HEK293T (cell line): ENCODE results near the gene ALOX15.

Experiments used
- CTCF ChIA-PET: fragments of 350-600 bp; formaldehyde crosslinking; extraction: SDS; loops from one replicate; lab custom pipeline; 2021; ENCODE audit warnings: antibody characterized with exemption, inconsistent platforms; lab: Yijun Ruan, JAX
- POLR2A ChIA-PET: fragments of 350-600 bp; formaldehyde crosslinking; extraction: SDS; loops from one replicate; lab custom pipeline; 2020; ENCODE audit warnings: antibody characterized with exemption, inconsistent platforms; lab: Yijun Ruan, JAX
- DNase-seq: peaks from one replicate; pipeline ENCODE4 v3.0.0; 2012; ENCODE audit warnings: mixed read lengths; ENCODE audit errors: extremely low spot score
- ARNT ChIP-seq: fragments of 450-650 bp; IDR thresholded peaks from 2 replicates; pipeline ENCODE4 v1.6.1; 2017; ENCODE audit warnings: mild to moderate bottlenecking
- BHLHE40 ChIP-seq: fragments of 450-650 bp; IDR thresholded peaks from 2 replicates; pipeline ENCODE4 v1.6.1; 2016; ENCODE audit warnings: mild to moderate bottlenecking, moderate library complexity, borderline replicate concordance
- CTBP1 ChIP-seq: fragments of 450-650 bp; IDR thresholded peaks from 2 replicates; pipeline ENCODE4 v1.6.1; 2016; ENCODE audit warnings: borderline replicate concordance
- ELF4 ChIP-seq: fragments of 450-650 bp; IDR thresholded peaks from 2 replicates; pipeline ENCODE4 v1.6.1; 2017; ENCODE audit warnings: antibody characterized with exemption
- FOXA1 ChIP-seq: fragments of 450-650 bp; IDR thresholded peaks from 2 replicates; pipeline ENCODE4 v1.6.1; 2016; ENCODE audit warnings: mild to moderate bottlenecking
- FOXK2 ChIP-seq: fragments of 450-650 bp; IDR thresholded peaks from 2 replicates; pipeline ENCODE4 v1.6.1; 2016; ENCODE audit warnings: mild to moderate bottlenecking
- FOXM1 ChIP-seq: fragments of 450-650 bp; IDR thresholded peaks from 2 replicates; pipeline ENCODE4 v1.6.1; 2017; ENCODE audit warnings: mild to moderate bottlenecking, borderline replicate concordance
- HDGF ChIP-seq: fragments of 450-650 bp; IDR thresholded peaks from 2 replicates; pipeline ENCODE4 v1.6.1; 2017; ENCODE audit warnings: antibody characterized with exemption, borderline replicate concordance
- L3MBTL2 ChIP-seq: fragments of 450-650 bp; conservative IDR thresholded peaks from 2 replicates; pipeline ENCODE4 v1.6.1; 2016; ENCODE audit warnings: mild to moderate bottlenecking
- LEF1 ChIP-seq: fragments of 450-650 bp; IDR thresholded peaks from 2 replicates; pipeline ENCODE4 v1.6.1; 2017; ENCODE audit warnings: mild to moderate bottlenecking, borderline replicate concordance
- NFRKB ChIP-seq: fragments of 450-650 bp; IDR thresholded peaks from 2 replicates; pipeline ENCODE4 v1.6.1; 2016; ENCODE audit warnings: mild to moderate bottlenecking, moderate library complexity
- PKNOX1 ChIP-seq: fragments of 450-650 bp; IDR thresholded peaks from 2 replicates; pipeline ENCODE4 v1.6.1; 2016
- SP1 ChIP-seq: fragments of 450-650 bp; IDR thresholded peaks from 2 replicates; pipeline ENCODE4 v1.6.1; 2017
- SUZ12 ChIP-seq: fragments of 450-650 bp; IDR thresholded peaks from 2 replicates; pipeline ENCODE4 v1.6.1; 2016; ENCODE audit warnings: mild to moderate bottlenecking
- TARDBP ChIP-seq: fragments of 450-650 bp; IDR thresholded peaks from 2 replicates; pipeline ENCODE4 v1.6.1; 2016
- ZNF384 ChIP-seq: fragments of 450-650 bp; IDR thresholded peaks from 2 replicates; pipeline ENCODE4 v1.6.1; 2016

Gene ALOX15

GRCh38 chr17:4667166-4667565, 25.7 kb upstream of the ALOX15 start:
- CTCF ChIA-PET: no interaction called here
- TF ChIP-seq NFRKB (no peak), FOXA1 (no peak), FOXK2 (no peak), HDGF (no peak), SP1 (no peak), PKNOX1 (no peak), CTBP1 (no peak), TARDBP (no peak), LEF1 (no peak), ARNT (no peak), L3MBTL2 (no peak), SUZ12 (no peak), FOXM1 (no peak)
- DNase-seq: no peak
- POLR2A ChIA-PET: no interaction called here

- DNase-seq: no peak
- POLR2A ChIA-PET: no interaction called here
- TF ChIP-seq LEF1: no peak
- TF ChIP-seq NFRKB: no peak
These were observed 24.8 kb upstream of the ALOX15 start for GRCh38 chr17:4666296-4666695.

GRCh38 chr17:4665027-4665426, 23.5 kb upstream of the ALOX15 start:
- ChIA-PET CTCF (no interaction called here), POLR2A (no interaction called here)
- no peak for DNase-seq
- no peak for TF ChIP-seq SUZ12
- TF ChIP-seq PKNOX1: no peak
- TF ChIP-seq ARNT: no peak
- TF ChIP-seq ELF4: no peak
- TF ChIP-seq NFRKB: no peak
- TF ChIP-seq FOXK2: no peak
- TF ChIP-seq CTBP1: no peak
- no peak for TF ChIP-seq BHLHE40
- TF ChIP-seq HDGF: no peak
- no peak for TF ChIP-seq FOXA1
- TF ChIP-seq L3MBTL2: no peak
- TF ChIP-seq TARDBP: no peak
- TF ChIP-seq SP1: no peak
- TF ChIP-seq LEF1: no peak
- TF ChIP-seq ZNF384: no peak
- TF ChIP-seq FOXM1: no peak

More at GRCh38 chr17:4666296-4666695, 24.8 kb upstream of the ALOX15 start:
- CTCF ChIA-PET: interaction anchor here (1.0 kb wide), 1 partner anchor 100 kb away, joined by 6 read pairs; no protein-coding TSS in a partner anchor

GRCh38 chr17:4664230-4664629, 22.8 kb upstream of the ALOX15 start:
- CTCF ChIA-PET: no interaction called here
- POLR2A ChIA-PET: no interaction called here

GRCh38 chr17:4663711-4664110, 22.2 kb upstream of the ALOX15 start:
- ChIA-PET POLR2A (no interaction called here), CTCF (no interaction called here)

More at GRCh38 chr17:4664230-4664629, 22.8 kb upstream of the ALOX15 start:
- DNase-seq: no peak
- no peak for TF ChIP-seq PKNOX1
- TF ChIP-seq FOXM1: no peak

More at GRCh38 chr17:4663711-4664110, 22.2 kb upstream of the ALOX15 start:
- DNase-seq: no peak
- TF ChIP-seq LEF1 (no peak), CTBP1 (no peak), ELF4 (no peak), FOXK2 (no peak), NFRKB (no peak), SP1 (no peak), SUZ12 (no peak), TARDBP (no peak), L3MBTL2 (no peak), PKNOX1 (no peak), FOXM1 (no peak), HDGF (no peak)
